BJ (cell line): ENCODE data around the gene KRTAP4-4. TPM values are rescaled to one million over a fixed set of nuclear protein-coding genes. Genes with fewer than 3 reads are reported as not detected.

Source experiments
- CTCF ChIA-PET: fragments of 350-600 bp; formaldehyde crosslinking; extraction: SDS; loops from one replicate; lab custom pipeline; 2021; ENCODE audit warnings: antibody characterized with exemption, inconsistent platforms; lab: Yijun Ruan, JAX
- POLR2A ChIA-PET: fragments of 300-600 bp; sonication (Branson Sonifier 250); formaldehyde crosslinking; extraction: SDS; loops from one replicate; lab custom pipeline; 2021; ENCODE audit warnings: antibody characterized with exemption; lab: Charles Lee
- DNase-seq: peaks from one replicate; pipeline ENCODE4 v3.0.0-alpha.2; 2011; ENCODE audit warnings: low read depth
- H3K27me3 ChIP-seq: 2 replicates; pipeline ENCODE4 v1.6.0; 2011; ENCODE audit warnings: low read length; ENCODE audit not compliant: control insufficient read depth, insufficient read depth
- H3K36me3 ChIP-seq: 2 replicates; pipeline ENCODE4 v1.5.1; 2011; ENCODE audit warnings: low read length; ENCODE audit not compliant: control insufficient read depth, insufficient read depth
- H3K4me3 ChIP-seq: 2 replicates; pipeline ENCODE4 v1.5.1; 2011; ENCODE audit warnings: low read depth, mild to moderate bottlenecking, control low read depth, low read length
- polyA plus RNA-seq: library from polyadenylated mRNA; depleted of rRNA; stranded (reverse); fragments of >200 nt; gene quantifications from 2 replicates; pipeline ENCODE4 v1.2.3, GENCODE V29; 2011
- TF ChIP-seq, protein P1 (sequence below): IDR thresholded peaks from 2 replicates; pipeline ENCODE4 v1.5.1; 2011; ENCODE audit warnings: low read depth, mild to moderate bottlenecking, control low read depth, inconsistent platforms, low read length, moderate library complexity; ENCODE audit not compliant: insufficient read depth

The KRTAP4-4 gene
- polyA plus RNA-seq, 1 experiment: not detected

DNA sequence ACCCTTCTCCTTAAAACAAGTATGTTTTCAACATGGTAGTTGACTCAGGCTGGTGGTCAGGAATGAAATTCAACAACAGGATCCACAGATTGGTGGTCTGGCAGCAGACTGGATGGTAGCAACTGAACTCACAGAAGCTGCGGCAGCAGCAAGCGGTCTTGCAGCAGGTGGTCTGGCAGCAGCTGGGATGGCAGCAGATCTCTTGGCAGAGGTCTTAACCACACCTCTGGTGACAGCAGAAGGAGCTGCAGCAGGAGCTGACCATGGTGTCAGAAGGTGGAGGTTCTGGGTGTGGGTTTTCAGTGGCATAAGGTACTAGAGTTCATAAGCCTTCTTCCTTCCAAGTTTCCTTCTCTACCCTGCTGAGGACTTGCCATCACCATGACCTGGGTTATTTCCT is 26.3 kb upstream of the KRTAP4-4 start:
- TF ChIP-seq, protein P1, sequence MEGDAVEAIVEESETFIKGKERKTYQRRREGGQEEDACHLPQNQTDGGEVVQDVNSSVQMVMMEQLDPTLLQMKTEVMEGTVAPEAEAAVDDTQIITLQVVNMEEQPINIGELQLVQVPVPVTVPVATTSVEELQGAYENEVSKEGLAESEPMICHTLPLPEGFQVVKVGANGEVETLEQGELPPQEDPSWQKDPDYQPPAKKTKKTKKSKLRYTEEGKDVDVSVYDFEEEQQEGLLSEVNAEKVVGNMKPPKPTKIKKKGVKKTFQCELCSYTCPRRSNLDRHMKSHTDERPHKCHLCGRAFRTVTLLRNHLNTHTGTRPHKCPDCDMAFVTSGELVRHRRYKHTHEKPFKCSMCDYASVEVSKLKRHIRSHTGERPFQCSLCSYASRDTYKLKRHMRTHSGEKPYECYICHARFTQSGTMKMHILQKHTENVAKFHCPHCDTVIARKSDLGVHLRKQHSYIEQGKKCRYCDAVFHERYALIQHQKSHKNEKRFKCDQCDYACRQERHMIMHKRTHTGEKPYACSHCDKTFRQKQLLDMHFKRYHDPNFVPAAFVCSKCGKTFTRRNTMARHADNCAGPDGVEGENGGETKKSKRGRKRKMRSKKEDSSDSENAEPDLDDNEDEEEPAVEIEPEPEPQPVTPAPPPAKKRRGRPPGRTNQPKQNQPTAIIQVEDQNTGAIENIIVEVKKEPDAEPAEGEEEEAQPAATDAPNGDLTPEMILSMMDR: no peak
- Histone ChIP-seq H3K27me3 (no peaks in the 10 kb centered on the region; the same call in 1 of the 2 replicates), H3K4me3 (no peak overlapping the region), H3K36me3 (no peaks in the 10 kb centered on the region)
- no peak for DNase-seq
- ChIA-PET POLR2A (no interaction called here), CTCF (no interaction called here)

DNA sequence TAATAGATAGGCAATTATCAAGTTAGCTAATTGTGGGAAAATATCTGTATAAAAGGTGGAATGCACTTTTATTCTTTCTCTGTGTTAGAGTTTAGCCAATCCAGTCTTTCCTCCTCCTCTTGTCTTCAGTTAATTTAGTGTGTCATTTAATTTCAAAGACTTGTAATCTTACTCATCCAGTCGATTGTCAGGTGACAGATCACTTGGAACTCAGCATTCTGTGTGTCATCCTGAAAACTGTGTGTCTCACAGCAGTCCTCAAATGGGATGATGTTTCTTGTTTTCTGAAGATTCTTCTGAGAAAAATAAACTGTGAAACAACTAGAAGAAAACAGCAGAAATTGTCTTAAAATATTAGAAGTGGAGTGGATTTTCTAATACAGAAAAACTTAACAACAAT is 24.5 kb upstream of the KRTAP4-4 start:
- ChIA-PET CTCF (no interaction called here), POLR2A (no interaction called here)
- TF ChIP-seq, protein P1: no peak

GRCh38 chr17:41184480-41184961 is 24.0 kb upstream of the KRTAP4-4 start, which contains the start of gene KRTAP4-1:
TSS of gene KRTAP4-1 (minus strand) at chr17:41184911. CDS start at chr17:41184854, 57 bp downstream.
- Histone ChIP-seq H3K4me3 (no peak within 1 kb of the TSS), H3K27me3 (no peaks in the 10 kb centered on the region; the same call in 1 of the 2 replicates), H3K36me3 (no peaks in the 10 kb centered on the region)
- TF ChIP-seq, protein P1: no peak
- DNase-seq: no peak
- ChIA-PET CTCF (no interaction called here), POLR2A (no interaction called here)

More for the DNA sequence above, 24.5 kb upstream of the KRTAP4-4 start:
- Histone ChIP-seq H3K36me3 (no peaks in the 10 kb centered on the region), H3K4me3 (no peak overlapping the region), H3K27me3 (no peaks in the 10 kb centered on the region; the same call in 1 of the 2 replicates)
- DNase-seq: no peak

DNA sequence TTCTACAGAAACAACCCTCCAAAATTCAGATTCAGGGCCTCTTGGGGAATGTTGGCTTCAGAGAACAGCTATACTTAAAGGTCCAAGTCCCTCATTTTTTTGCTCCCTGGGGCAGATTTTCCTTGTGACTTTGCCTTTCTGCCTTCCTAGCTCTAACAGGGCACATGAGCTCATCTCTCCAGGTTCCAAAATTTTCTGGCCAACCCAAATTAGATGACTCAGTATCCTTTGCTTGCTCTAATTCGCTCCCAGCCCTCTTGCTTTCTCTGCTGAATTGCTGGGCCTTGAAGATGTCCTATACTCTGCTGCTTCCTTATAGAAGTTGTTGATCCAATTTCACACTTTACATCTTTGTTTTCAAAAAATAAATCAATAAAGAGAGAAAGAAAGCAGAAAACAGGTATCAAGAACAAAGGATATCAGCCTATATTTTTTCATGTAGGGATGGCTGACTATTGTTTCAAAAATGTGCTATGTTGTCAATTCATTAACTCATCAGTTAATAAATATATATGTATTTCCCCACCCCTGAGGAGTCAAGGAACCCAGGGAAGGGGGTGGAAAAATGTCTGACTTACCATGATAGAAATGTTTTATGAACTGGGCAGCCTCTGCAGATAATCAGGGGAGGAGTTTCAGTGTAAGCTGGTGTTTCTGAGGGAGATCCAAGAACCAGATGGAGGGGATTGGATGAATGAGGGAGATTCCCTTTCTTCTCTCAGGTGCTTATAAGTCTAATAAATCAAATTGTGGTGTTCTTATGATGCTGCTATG is 18.5 kb upstream of the KRTAP4-4 start:
- POLR2A ChIA-PET: no interaction called here

DNA sequence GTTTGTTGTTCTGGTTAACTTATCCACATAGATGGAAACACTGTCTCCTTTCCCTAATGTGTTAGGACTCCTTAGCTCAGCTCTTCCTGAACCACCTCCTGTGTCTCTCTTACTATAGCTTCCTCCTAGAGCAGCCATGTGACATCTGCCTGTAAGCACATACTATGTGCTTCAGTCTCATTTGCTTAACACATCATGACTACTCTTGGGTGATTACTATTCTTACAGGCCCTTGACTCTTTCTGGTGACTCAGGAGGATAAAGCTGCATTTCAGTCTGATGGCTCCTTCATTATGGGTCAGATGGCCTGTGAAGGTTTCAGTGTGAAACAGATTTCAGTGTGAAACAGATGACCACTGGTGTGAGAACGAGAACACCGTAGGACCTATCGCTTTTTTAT is 17.8 kb upstream of the KRTAP4-4 start:
- Histone ChIP-seq H3K4me3 (no peak overlapping the region), H3K36me3 (no peaks in the 10 kb centered on the region), H3K27me3 (no peaks in the 10 kb centered on the region)
- POLR2A ChIA-PET: no interaction called here
- no peak for DNase-seq
- TF ChIP-seq, protein P1: no peak
- CTCF ChIA-PET: no interaction called here

More for the DNA sequence above, 18.5 kb upstream of the KRTAP4-4 start:
- Histone ChIP-seq H3K4me3 (no peak overlapping the region), H3K27me3 (no peaks in the 10 kb centered on the region), H3K36me3 (no peaks in the 10 kb centered on the region)
- no peak for DNase-seq
- CTCF ChIA-PET: no interaction called here
- TF ChIP-seq, protein P1: no peak
